HCT116 (cell line): ENCODE data around the gene FAM78B. TPM values are rescaled to one million over a fixed set of nuclear protein-coding genes. Genes with fewer than 3 reads are reported as not detected.

Experiments used
- ATAC-seq: fragments of 200-7000 bp; cut with Tn5 transposase; 2 replicates; pipeline ENCODE4 v1.9.1; 2020; ENCODE audit warnings: mild to moderate bottlenecking, moderate library complexity
- BruUV-seq: library from RNA; stranded (reverse); fragments of 400-500 nt; replicated peaks from 2 replicates; lab custom pipeline; 2021; lab: Mats Ljungman, UMichigan
- CTCF ChIA-PET: fragments of 300-600 bp; sonication (Branson Sonifier 250); formaldehyde crosslinking; loops from one replicate; lab custom pipeline; 2021; ENCODE audit warnings: antibody characterized with exemption; lab: Charles Lee
- POLR2A ChIA-PET: fragments of 300-600, 350-600 bp; sonication (Branson Sonifier 250); formaldehyde crosslinking; loops from one replicate; lab custom pipeline; 2021; ENCODE audit warnings: antibody characterized with exemption; lab: Charles Lee
- RAD21 ChIA-PET, 2 experiments: fragments of 300-600 bp; sonication (Branson Sonifier 250); formaldehyde crosslinking; loops; one replicate each; lab custom pipeline; 2023; ENCODE audit warnings: low total read pairs in 2 of 2; ENCODE audit not compliant: uncharacterized antibody in 2 of 2, unreplicated experiment in 2 of 2, low non-redundant PET in 1 of 2; lab: Charles Lee
- DNase-seq: peaks from one replicate; pipeline ENCODE4 v3.0.0-alpha.2; 2010; ENCODE audit warnings: low read depth, low spot score
- H2AFZ ChIP-seq: fragments of 200-600 bp; shearing (Covaris generic), sonication (generic); 2 replicates; pipeline ENCODE4 v1.6.1; 2017; ENCODE audit warnings: low read depth, mixed run types, mixed read lengths, antibody characterized with exemption, low read length; ENCODE audit not compliant: poor library complexity, severe bottlenecking
- H3K27ac ChIP-seq: 2 replicates; pipeline ENCODE4 v1.5.1; 2012; ENCODE audit warnings: low read depth, low read length
- H3K27me3 ChIP-seq: fragments of 200-600 bp; sonication (generic); 2 replicates; pipeline ENCODE4 v1.6.1; 2016; ENCODE audit warnings: mixed run types, low read length, mixed read lengths; ENCODE audit not compliant: insufficient read depth
- H3K36me3 ChIP-seq, 2 experiments: fragments of 200-500 bp in 1 of 2; fragments of 200-600 bp in 1 of 2; sonication (Bioruptor generic) in 1 of 2; sonication (generic) in 1 of 2; 2 replicates each; pipeline versions ENCODE4 v1.5.1 to v1.6.1; 2014 to 2016; ENCODE audit warnings: low read length in 2 of 2, inconsistent platforms in 1 of 2, mixed read lengths in 1 of 2, mixed run types in 1 of 2; ENCODE audit not compliant: insufficient read depth in 2 of 2, control insufficient read depth in 1 of 2
- H3K4me1 ChIP-seq, 2 experiments: fragments of 200-600 bp in 1 of 2; sonication (generic) in 1 of 2; 2 replicates each; pipeline versions ENCODE4 v1.5.1 to v1.6.1; 2012 to 2017; ENCODE audit warnings: low read length in 2 of 2, inconsistent platforms in 1 of 2, mild to moderate bottlenecking in 1 of 2, mixed read lengths in 1 of 2, mixed run types in 1 of 2, moderate library complexity in 1 of 2; ENCODE audit not compliant: insufficient read depth in 2 of 2, control insufficient read depth in 1 of 2
- H3K4me2 ChIP-seq: fragments of 200-600 bp; sonication (generic); 2 replicates; pipeline ENCODE4 v1.6.1; 2017; ENCODE audit warnings: mixed run types, low read length, mixed read lengths
- H3K4me3 ChIP-seq, 2 experiments: fragments of 200-600 bp in 1 of 2; sonication (generic) in 1 of 2; replicated peaks in 1 of 2; 2 replicates each; pipeline ENCODE4 v1.5.1; 2011 to 2016; ENCODE audit warnings: low read length in 2 of 2, control low read depth in 1 of 2, low read depth in 1 of 2, mild to moderate bottlenecking in 1 of 2, mixed read lengths in 1 of 2, mixed run types in 1 of 2
- H3K79me2 ChIP-seq: fragments of 200-600 bp; sonication (generic); 2 replicates; pipeline ENCODE4 v1.6.1; 2017; ENCODE audit warnings: mild to moderate bottlenecking, mixed run types, low read length, moderate library complexity, mixed read lengths; ENCODE audit not compliant: insufficient read depth
- H3K9ac ChIP-seq: fragments of 200-600 bp; sonication (generic); 2 replicates; pipeline ENCODE4 v1.6.1; 2016; ENCODE audit warnings: low read length, mixed read lengths
- H3K9me2 ChIP-seq: fragments of 200-600 bp; sonication (generic), shearing (Covaris generic); 2 replicates; pipeline ENCODE4 v1.6.1; 2017; ENCODE audit warnings: mixed run types, mild to moderate bottlenecking, moderate library complexity; ENCODE audit not compliant: insufficient read depth
- H3K9me3 ChIP-seq, 2 experiments: fragments of 200-500 bp in 1 of 2; fragments of 200-600 bp in 1 of 2; sonication (Bioruptor generic) in 1 of 2; sonication (generic) in 1 of 2; 2 replicates each; pipeline ENCODE4 v1.6.1; 2014 to 2017; ENCODE audit warnings: low read length in 2 of 2, mixed read lengths in 2 of 2, inconsistent platforms in 1 of 2, low read depth in 1 of 2, mild to moderate bottlenecking in 1 of 2, mixed run types in 1 of 2, moderate library complexity in 1 of 2; ENCODE audit not compliant: control insufficient read depth in 1 of 2, insufficient read depth in 1 of 2
- H4K20me1 ChIP-seq: fragments of 200-600 bp; sonication (generic), shearing (Covaris generic); 2 replicates; pipeline ENCODE4 v1.6.1; 2017; ENCODE audit warnings: mixed run types, mild to moderate bottlenecking, moderate library complexity; ENCODE audit not compliant: insufficient read depth
- CBX3 ChIP-seq: IDR thresholded peaks from 2 replicates; pipeline ENCODE4 v1.6.1; 2012; ENCODE audit warnings: low read depth
- EGR1 ChIP-seq: IDR thresholded peaks from 2 replicates; pipeline ENCODE4 v1.6.1; 2012; ENCODE audit warnings: low read depth
- ELF1 ChIP-seq: IDR thresholded peaks from 2 replicates; pipeline ENCODE4 v1.6.1; 2012; ENCODE audit warnings: low read depth, borderline replicate concordance
- EZH2 ChIP-seq: fragments of 200-600 bp; sonication (generic); IDR thresholded peaks from 2 replicates; pipeline ENCODE4 v1.6.1; 2017; ENCODE audit warnings: antibody characterized with exemption, mixed run types
- EZH2phosphoT487 ChIP-seq: fragments of 200-600 bp; IDR thresholded peaks from 2 replicates; pipeline ENCODE4 v1.6.1; 2018; ENCODE audit warnings: antibody characterized with exemption, borderline replicate concordance
- JUND ChIP-seq: IDR thresholded peaks from 2 replicates; pipeline ENCODE4 v1.6.1; 2012
- POLR2A ChIP-seq: IDR thresholded peaks from 2 replicates; pipeline ENCODE4 v1.7.0; 2011; ENCODE audit warnings: borderline replicate concordance; ENCODE audit not compliant: insufficient read depth, insufficient read length; ENCODE audit errors: extremely low read depth
- RAD21 ChIP-seq: IDR thresholded peaks from 2 replicates; pipeline ENCODE4 v1.6.1; 2012; ENCODE audit warnings: low read depth, mild to moderate bottlenecking
- SIN3A ChIP-seq: IDR thresholded peaks from 2 replicates; pipeline ENCODE4 v1.6.1; 2012; ENCODE audit warnings: low read depth
- SRF ChIP-seq: IDR thresholded peaks from 2 replicates; pipeline ENCODE4 v1.6.1; 2012; ENCODE audit warnings: low read depth
- TCF7L2 ChIP-seq: IDR thresholded peaks from 2 replicates; pipeline ENCODE4 v1.7.0; 2011; ENCODE audit warnings: borderline replicate concordance, inconsistent platforms; ENCODE audit not compliant: insufficient read depth, insufficient read length; ENCODE audit errors: extremely low read depth
- YY1 ChIP-seq: IDR thresholded peaks from 2 replicates; pipeline ENCODE4 v1.6.1; 2011; ENCODE audit warnings: low read length, low read depth, moderate library complexity, mild to moderate bottlenecking; ENCODE audit not compliant: insufficient replicate concordance; ENCODE audit errors: extremely low read depth
- ZFX ChIP-seq: fragments of 450-650 bp; IDR thresholded peaks from 2 replicates; pipeline ENCODE4 v1.6.1; 2017
- intact Hi-C: fragments of 100-400 bp; cut with micrococcal nuclease; formaldehyde crosslinking; loops from 2 replicates; pipeline ENCODE4 v1.10.0; 2022
- total RNA-seq: library from RNA; stranded (reverse); gene quantifications from one replicate; pipeline ENCODE4 v1.2.1, GENCODE V29; 2021; ENCODE audit not compliant: unreplicated experiment
- TF ChIP-seq, protein P1 (sequence below): IDR thresholded peaks from 2 replicates; pipeline ENCODE4 v1.6.1; 2011; ENCODE audit warnings: mild to moderate bottlenecking, low read length, moderate library complexity; ENCODE audit not compliant: insufficient replicate concordance; ENCODE audit errors: extremely low read depth
- TF ChIP-seq, protein P2 (sequence below): IDR thresholded peaks from 2 replicates; pipeline ENCODE4 v1.6.1; 2012

FAM78B gene
- total RNA-seq, 1 experiment from 2014 or later, result 1.4 TPM

DNA sequence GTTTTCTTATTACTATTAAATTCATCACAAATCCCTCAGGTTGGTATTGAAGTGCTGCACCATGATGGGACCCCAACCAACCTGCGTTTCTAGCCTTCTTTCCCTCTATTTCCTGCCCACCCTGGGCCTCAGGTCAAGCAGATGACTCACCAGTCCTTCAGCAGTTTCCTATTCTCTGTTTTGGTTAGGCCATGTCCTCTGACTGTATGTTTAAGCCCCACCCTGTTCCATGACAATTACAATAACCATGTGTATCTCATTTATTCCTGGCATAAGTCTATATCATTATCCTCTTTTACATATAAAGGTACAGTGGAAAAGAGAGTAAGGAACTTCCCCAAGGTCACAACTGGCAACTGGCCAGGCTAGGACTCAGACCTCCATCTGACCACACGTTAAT is 5.3 kb upstream of the FAM78B start:
- ChIA-PET CTCF (no interaction called here), POLR2A (no interaction called here), RAD21 (no interaction called here)
- Histone ChIP-seq H3K79me2 (no peaks in the 10 kb centered on the region), H3K9me3 (no peaks in the 10 kb centered on the region), H3K4me3 (no peak overlapping the region), H3K27me3 (0 out of 2 replicates have a peak, but pooled peaks cover 6% of the 10 kb centered on the region), H3K9me2 (no peaks in the 10 kb centered on the region), H3K27ac (no peak overlapping the region), H3K4me1 (peaks cover 0 to 39% of the 10 kb centered on the region in 2 experiments; a peak in 3 of 4 replicates), H2AFZ (no peak overlapping the region), H4K20me1 (no peaks in the 10 kb centered on the region), H3K36me3 (no peaks in the 10 kb centered on the region), H3K9ac (no peak overlapping the region), H3K4me2 (no peak overlapping the region)
- intact Hi-C loops, result loop anchor here (10.0 kb wide), 1 partner anchor 247 kb away; no protein-coding TSS in a partner anchor
- ATAC-seq, result no peak
- no peak for DNase-seq
- no peak for TF ChIP-seq ELF1
- no peak for TF ChIP-seq POLR2A
- no peak for TF ChIP-seq JUND
- TF ChIP-seq TCF7L2, result no peak
- TF ChIP-seq ZFX, result no peak
- no peak for TF ChIP-seq SIN3A
- no peak for TF ChIP-seq EZH2phosphoT487
- TF ChIP-seq, protein P1, sequence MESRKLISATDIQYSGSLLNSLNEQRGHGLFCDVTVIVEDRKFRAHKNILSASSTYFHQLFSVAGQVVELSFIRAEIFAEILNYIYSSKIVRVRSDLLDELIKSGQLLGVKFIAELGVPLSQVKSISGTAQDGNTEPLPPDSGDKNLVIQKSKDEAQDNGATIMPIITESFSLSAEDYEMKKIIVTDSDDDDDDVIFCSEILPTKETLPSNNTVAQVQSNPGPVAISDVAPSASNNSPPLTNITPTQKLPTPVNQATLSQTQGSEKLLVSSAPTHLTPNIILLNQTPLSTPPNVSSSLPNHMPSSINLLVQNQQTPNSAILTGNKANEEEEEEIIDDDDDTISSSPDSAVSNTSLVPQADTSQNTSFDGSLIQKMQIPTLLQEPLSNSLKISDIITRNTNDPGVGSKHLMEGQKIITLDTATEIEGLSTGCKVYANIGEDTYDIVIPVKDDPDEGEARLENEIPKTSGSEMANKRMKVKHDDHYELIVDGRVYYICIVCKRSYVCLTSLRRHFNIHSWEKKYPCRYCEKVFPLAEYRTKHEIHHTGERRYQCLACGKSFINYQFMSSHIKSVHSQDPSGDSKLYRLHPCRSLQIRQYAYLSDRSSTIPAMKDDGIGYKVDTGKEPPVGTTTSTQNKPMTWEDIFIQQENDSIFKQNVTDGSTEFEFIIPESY, result no peak
- no peak for TF ChIP-seq EGR1
- TF ChIP-seq YY1, result no peak
- TF ChIP-seq CBX3, result no peak
- TF ChIP-seq EZH2, result no peak
- TF ChIP-seq SRF, result no peak
- TF ChIP-seq, protein P2, sequence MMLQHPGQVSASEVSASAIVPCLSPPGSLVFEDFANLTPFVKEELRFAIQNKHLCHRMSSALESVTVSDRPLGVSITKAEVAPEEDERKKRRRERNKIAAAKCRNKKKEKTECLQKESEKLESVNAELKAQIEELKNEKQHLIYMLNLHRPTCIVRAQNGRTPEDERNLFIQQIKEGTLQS, result no peak
- TF ChIP-seq RAD21, result no peak
- no TSS peak for BruUV-seq
